IMR-90 (cell line): ENCODE results near the gene TOMM34. TPM values are rescaled to one million over a fixed set of nuclear protein-coding genes. Genes with fewer than 3 reads are reported as not detected.

Experiments
- ATAC-seq: fragments of 200-7000 bp; cut with Tn5 transposase; 2 replicates; pipeline ENCODE4 v1.9.1; 2020; ENCODE audit warnings: low read depth, mild to moderate bottlenecking, moderate library complexity
- BruUV-seq: library from RNA; stranded (reverse); fragments of 400-500 nt; replicated peaks from 2 replicates; lab custom pipeline; 2021; lab: Mats Ljungman, UMichigan
- CTCF ChIA-PET: fragments of 300-600 bp; formaldehyde crosslinking; extraction: SDS; loops from one replicate; lab custom pipeline; 2021; ENCODE audit warnings: antibody characterized with exemption; lab: Yijun Ruan, JAX
- POLR2A ChIA-PET: fragments of 300-600 bp; sonication (Branson Sonifier 250); formaldehyde crosslinking; loops from one replicate; lab custom pipeline; 2022; ENCODE audit warnings: antibody characterized with exemption; ENCODE audit not compliant: unreplicated experiment; lab: Charles Lee
- DNase-seq: peaks from one replicate; pipeline ENCODE4 v3.0.0; 2013
- H2AFZ ChIP-seq: replicated peaks from 2 replicates; pipeline ENCODE3; 2013; ENCODE audit warnings: low read length, mild to moderate bottlenecking; ENCODE audit not compliant: poor library complexity
- H2AK5ac ChIP-seq: 2 replicates; pipeline ENCODE4 v1.6.1; 2013; ENCODE audit warnings: low read depth, low read length, inconsistent platforms
- H2AK9ac ChIP-seq: replicated peaks from 2 replicates; pipeline ENCODE3; 2013; ENCODE audit warnings: mild to moderate bottlenecking, low read depth, low read length, moderate library complexity; ENCODE audit not compliant: poor library complexity
- H2BK120ac ChIP-seq: 2 replicates; pipeline ENCODE4 v1.6.1; 2013; ENCODE audit warnings: low read depth, low read length, inconsistent platforms
- H2BK15ac ChIP-seq: 3 replicates; pipeline ENCODE4 v1.6.1; 2013; ENCODE audit warnings: low read depth, low read length, inconsistent platforms
- H2BK20ac ChIP-seq: 2 replicates; pipeline ENCODE4 v1.6.1; 2013; ENCODE audit warnings: low read depth, mild to moderate bottlenecking, inconsistent platforms, low read length, moderate library complexity
- H2BK5ac ChIP-seq: 2 replicates; pipeline ENCODE4 v1.6.1; 2013; ENCODE audit warnings: mild to moderate bottlenecking, low read depth, low read length, inconsistent platforms; ENCODE audit not compliant: poor library complexity, severe bottlenecking
- H3K14ac ChIP-seq: replicated peaks from 2 replicates; pipeline ENCODE4 v1.6.1; 2013; ENCODE audit warnings: low read depth, low read length, inconsistent platforms
- H3K18ac ChIP-seq: 2 replicates; pipeline ENCODE4 v1.6.1; 2013; ENCODE audit warnings: low read depth, low read length, control low read depth
- H3K23ac ChIP-seq: 2 replicates; pipeline ENCODE4 v1.6.1; 2013; ENCODE audit warnings: low read depth, low read length, inconsistent platforms
- H3K27ac ChIP-seq: 2 replicates; pipeline ENCODE4 v1.5.1; 2013; ENCODE audit warnings: mild to moderate bottlenecking, control low read depth, low read length; ENCODE audit not compliant: insufficient read depth
- H3K27me3 ChIP-seq: 2 replicates; pipeline ENCODE4 v1.6.1; 2013; ENCODE audit warnings: low read length; ENCODE audit not compliant: control insufficient read depth, insufficient read depth
- H3K36me3 ChIP-seq: 2 replicates; pipeline ENCODE4 v1.6.1; 2013; ENCODE audit warnings: low read length, mixed read lengths; ENCODE audit not compliant: control insufficient read depth, insufficient read depth
- H3K4ac ChIP-seq: 2 replicates; pipeline ENCODE4 v1.6.1; 2013; ENCODE audit warnings: low read depth, low read length, inconsistent platforms
- H3K4me1 ChIP-seq: 2 replicates; pipeline ENCODE4 v1.6.1; 2013; ENCODE audit warnings: low read length, mixed read lengths; ENCODE audit not compliant: control insufficient read depth, insufficient read depth
- H3K4me2 ChIP-seq: 2 replicates; pipeline ENCODE4 v1.6.1; 2013; ENCODE audit warnings: low read depth, mild to moderate bottlenecking, control low read depth, low read length, moderate library complexity
- H3K4me3 ChIP-seq: 2 replicates; pipeline ENCODE4 v1.5.1; 2013; ENCODE audit warnings: low read depth, mild to moderate bottlenecking, control low read depth, low read length, moderate library complexity; ENCODE audit not compliant: insufficient read depth
- H3K56ac ChIP-seq: 2 replicates; pipeline ENCODE4 v1.6.1; 2013; ENCODE audit warnings: low read length, inconsistent platforms; ENCODE audit not compliant: insufficient read depth; ENCODE audit errors: extremely low read depth
- H3K79me1 ChIP-seq, 2 experiments: 2 replicates each; pipeline ENCODE4 v1.6.1; 2013; ENCODE audit warnings: low read length in 2 of 2, inconsistent platforms in 1 of 2, low read depth in 1 of 2
- H3K9ac ChIP-seq: 2 replicates; pipeline ENCODE4 v1.6.1; 2013; ENCODE audit warnings: low read depth, low read length, control low read depth
- H3K9me1 ChIP-seq: 2 replicates; pipeline ENCODE4 v1.6.1; 2013; ENCODE audit warnings: low read length, inconsistent platforms; ENCODE audit not compliant: insufficient read depth
- H3K9me3 ChIP-seq: 2 replicates; pipeline ENCODE4 v1.6.1; 2013; ENCODE audit warnings: low read length; ENCODE audit not compliant: control insufficient read depth, insufficient read depth
- H4K20me1 ChIP-seq: 2 replicates; pipeline ENCODE4 v1.6.1; 2013; ENCODE audit warnings: low read length, inconsistent platforms; ENCODE audit not compliant: insufficient read depth
- H4K5ac ChIP-seq: 2 replicates; pipeline ENCODE4 v1.6.1; 2013; ENCODE audit warnings: mild to moderate bottlenecking, low read depth, low read length, control low read depth
- H4K8ac ChIP-seq, 2 experiments: 2 replicates each; pipeline ENCODE4 v1.6.1; 2013; ENCODE audit warnings: low read depth in 2 of 2, low read length in 2 of 2, control low read depth in 1 of 2, inconsistent platforms in 1 of 2
- H4K91ac ChIP-seq: 2 replicates; pipeline ENCODE4 v1.6.1; 2013; ENCODE audit warnings: low read depth, low read length, inconsistent platforms; ENCODE audit not compliant: insufficient read depth
- CEBPB ChIP-seq: IDR thresholded peaks from 2 replicates; pipeline ENCODE4 v1.6.1; 2012; ENCODE audit warnings: low read depth, low read length, improper control_type of control experiment
- MAFK ChIP-seq: IDR thresholded peaks from 2 replicates; pipeline ENCODE4 v1.6.1; 2012; ENCODE audit warnings: low read depth, low read length, improper control_type of control experiment
- MXI1 ChIP-seq: IDR thresholded peaks from 2 replicates; pipeline ENCODE4 v1.6.1; 2012; ENCODE audit warnings: low read depth, mild to moderate bottlenecking, low read length, moderate library complexity, borderline replicate concordance
- NFE2L2 ChIP-seq: fragments of 150-350 bp; IDR thresholded peaks from 2 replicates; pipeline ENCODE4 v1.6.1; 2016; ENCODE audit warnings: low read depth, mild to moderate bottlenecking, low read length
- POLR2A ChIP-seq: IDR thresholded peaks from 2 replicates; pipeline ENCODE4 v1.6.1; 2012; ENCODE audit warnings: mild to moderate bottlenecking, low read depth, low read length
- WGBS, 2 experiments: methylation state at CpG; one replicate each; pipeline versions ENCODE4 v1.1.5 to v1.1.7; 2013; ENCODE audit warnings: missing lambda C conversion rate in 2 of 2; ENCODE audit not compliant: insufficient read length in 1 of 2; ENCODE audit errors: extremely low coverage in 2 of 2; 5-methylcytosine and 5-hydroxymethylcytosine counted together
- dilution Hi-C: fragments of 300-500 bp; cut with HindIII; formaldehyde crosslinking; loops from one replicate; pipeline ENCODE4 v1.14.3; 2018; ENCODE audit warnings: low sequenced_read_pairs; ENCODE audit not compliant: unreplicated experiment
- in situ Hi-C: fragments of 300-500 bp; cut with MboI; formaldehyde crosslinking; loops from 3 replicates; pipeline ENCODE4 v1.14.3; 2019; ENCODE audit warnings: low sequenced_read_pairs, inconsistent platforms, mixed read lengths
- intact Hi-C: fragments of 100-400 bp; cut with micrococcal nuclease; formaldehyde crosslinking; loops from 2 replicates; pipeline ENCODE4 v1.10.0; 2022
- polyA plus RNA-seq, 3 experiments: library from polyadenylated mRNA; depleted of rRNA; stranded (reverse); fragments of >200 nt; gene quantifications; 2 replicates each; pipeline ENCODE4 v1.2.3, GENCODE V29; 2012; ENCODE audit warnings: low replicate concordance in 1 of 3
- total RNA-seq: library from RNA; depleted of rRNA; stranded (reverse); fragments of >200 nt; gene quantifications from 2 replicates; pipeline ENCODE4 v1.2.3, GENCODE V29; 2012
- TF ChIP-seq, protein P1 (sequence below): fragments of 150-350 bp; IDR thresholded peaks from 2 replicates; pipeline ENCODE4 v1.6.1; 2017; ENCODE audit warnings: mild to moderate bottlenecking, antibody characterized with exemption, low read length, low read depth

TOMM34 gene
- total and polyA plus RNA-seq, 2 of the 4 experiments (the other 2 are of a cell fraction), result 97.5 to 101 TPM

DNA sequence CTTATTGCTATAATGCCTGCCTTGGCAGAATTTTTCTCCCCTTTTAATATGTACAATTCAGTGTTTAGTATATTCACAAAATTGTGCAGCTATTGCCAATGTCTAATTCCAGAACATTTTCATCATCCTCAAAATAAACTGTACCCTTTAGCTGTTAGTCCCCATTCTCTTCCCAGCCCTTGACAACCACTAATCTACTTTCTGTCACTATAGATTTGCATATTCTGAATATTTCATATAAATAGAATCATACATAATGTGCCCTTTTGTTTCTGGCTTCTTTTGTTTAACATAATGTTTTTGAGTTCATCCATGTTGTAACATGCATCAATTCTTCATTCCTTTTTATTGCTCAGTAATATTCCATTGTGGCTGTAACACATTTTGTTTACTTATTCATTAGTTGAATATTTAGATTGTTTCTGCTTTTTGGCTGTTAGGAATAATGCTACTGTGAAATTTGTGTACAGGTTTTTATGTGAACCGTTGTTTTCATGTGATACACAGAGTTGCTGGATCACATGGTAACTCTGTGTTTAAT is 28.5 kb upstream of the TOMM34 start:
- ChIA-PET CTCF (no interaction called here), POLR2A (no interaction called here)
- Histone ChIP-seq H2AFZ (no peak overlapping the region), H3K4me3 (no peak overlapping the region), H4K91ac (no peak overlapping the region), H3K36me3 (peaks cover 8% of the 10 kb centered on the region), H2AK5ac (no peak overlapping the region), H3K79me1 (peaks cover 13 to 19% of the 10 kb centered on the region in 2 experiments; a peak in 3 of 4 replicates), H3K9ac (no peak overlapping the region), H3K18ac (no peak overlapping the region), H3K4ac (no peak overlapping the region), H2AK9ac (no peak overlapping the region), H3K4me2 (no peak overlapping the region), H2BK20ac (no peak overlapping the region), H3K56ac (no peak overlapping the region), H4K20me1 (no peaks in the 10 kb centered on the region), H3K23ac (no peak overlapping the region), H2BK120ac (no peak overlapping the region), H3K27me3 (no peaks in the 10 kb centered on the region), H3K9me3 (no peaks in the 10 kb centered on the region), H3K14ac (no peak overlapping the region), H3K27ac (no peak overlapping the region), H3K4me1 (peaks cover 10% of the 10 kb centered on the region), H2BK5ac (no peak overlapping the region), H4K8ac (no peak overlapping the region), H4K5ac (no peak overlapping the region), H2BK15ac (no peak overlapping the region), H3K9me1 (0 out of 2 replicates have a peak, but pooled peaks cover 7% of the 10 kb centered on the region)
- TF ChIP-seq MXI1 (no peak), POLR2A (no peak), NFE2L2 (no peak), MAFK (no peak), CEBPB (no peak)
- TF ChIP-seq, protein P1, sequence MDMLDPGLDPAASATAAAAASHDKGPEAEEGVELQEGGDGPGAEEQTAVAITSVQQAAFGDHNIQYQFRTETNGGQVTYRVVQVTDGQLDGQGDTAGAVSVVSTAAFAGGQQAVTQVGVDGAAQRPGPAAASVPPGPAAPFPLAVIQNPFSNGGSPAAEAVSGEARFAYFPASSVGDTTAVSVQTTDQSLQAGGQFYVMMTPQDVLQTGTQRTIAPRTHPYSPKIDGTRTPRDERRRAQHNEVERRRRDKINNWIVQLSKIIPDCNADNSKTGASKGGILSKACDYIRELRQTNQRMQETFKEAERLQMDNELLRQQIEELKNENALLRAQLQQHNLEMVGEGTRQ, result no peak
- intact Hi-C loops, result no loop called here
- no CpG with 5 or more reads among the region's 1 CpG for WGBS, 2 experiments
- DNase-seq (no peak), ATAC-seq (no peak)
- dilution Hi-C loops, result no loop called here
- in situ Hi-C loops, result no loop called here
- BruUV-seq, result no TSS peak
